K562 (cell line): ENCODE measurements around the gene CMTM5. TPM values are rescaled to one million over a fixed set of nuclear protein-coding genes. Genes with fewer than 3 reads are reported as not detected.

Source experiments
- ATAC-seq: fragments of 200-7000 bp; cut with Tn5 transposase; 3 replicates; pipeline ENCODE4 v1.9.1; 2020; ENCODE audit warnings: moderate library complexity
- BruUV-seq: library from RNA; stranded (reverse); fragments of 400-500 nt; replicated peaks from 2 replicates; lab custom pipeline; 2021; lab: Mats Ljungman, UMichigan
- CTCF ChIA-PET: fragments of 300-600 bp; formaldehyde crosslinking; extraction: SDS; loops from one replicate; lab custom pipeline; 2021; ENCODE audit warnings: low intra/inter-chr PET ratio; lab: Yijun Ruan, JAX
- POLR2A ChIA-PET: fragments of 300-600, 350-650 bp; sonication (Branson Sonifier 250); formaldehyde crosslinking; extraction: SDS; loops from one replicate; lab custom pipeline; 2021; ENCODE audit warnings: antibody characterized with exemption, inconsistent platforms; lab: Yijun Ruan, JAX
- DNase-seq, 4 experiments: peaks; one replicate each; pipeline versions ENCODE4 v3.0.0 to v3.0.0-alpha.2; 2011 to 2018; ENCODE audit warnings: low spot score in 3 of 4, mixed read lengths in 3 of 4; ENCODE audit errors: extremely low read depth in 1 of 4
- FAIRE-seq: peaks from 2 replicates; lab custom pipeline; 2011; peaks lifted over from hg19 to GRCh38; lab: Jason Lieb, UNC
- H2AFZ ChIP-seq: 2 replicates; pipeline ENCODE4 v1.6.0; 2011; ENCODE audit warnings: low read depth, low read length, control low read depth, inconsistent platforms
- H3K27ac ChIP-seq: fragments of 200-600 bp; 3 replicates; pipeline ENCODE4 v1.8.0; 2011; ENCODE audit warnings: low read depth, mild to moderate bottlenecking, control low read depth, inconsistent platforms, low read length, moderate library complexity, mixed read lengths; ENCODE audit errors: extremely low read depth
- H3K27me3 ChIP-seq, 2 experiments: fragments of 300-600 bp in 1 of 2; 2 replicates in 1 of 2; 3 replicates in 1 of 2; pipeline versions ENCODE4 v1.6.0 to v1.8.0; 2011; ENCODE audit warnings: inconsistent platforms in 2 of 2, low read length in 2 of 2, mild to moderate bottlenecking in 1 of 2, mixed read lengths in 1 of 2, moderate library complexity in 1 of 2; ENCODE audit not compliant: control insufficient read depth in 2 of 2, insufficient read depth in 2 of 2
- H3K36me3 ChIP-seq: fragments of 300-600 bp; 3 replicates; pipeline ENCODE4 v1.8.0; 2011; ENCODE audit warnings: mild to moderate bottlenecking, low read length, inconsistent platforms; ENCODE audit not compliant: control insufficient read depth, insufficient read depth
- H3K4me1 ChIP-seq, 2 experiments: fragments of 200-600 bp in 1 of 2; replicated peaks in 1 of 2; 2 replicates in 1 of 2; 3 replicates in 1 of 2; pipeline versions ENCODE4 v1.5.1 to v1.8.0; 2011; ENCODE audit warnings: inconsistent platforms in 2 of 2, low read length in 2 of 2, mild to moderate bottlenecking in 1 of 2, mixed read lengths in 1 of 2, moderate library complexity in 1 of 2; ENCODE audit not compliant: control insufficient read depth in 2 of 2, insufficient read depth in 2 of 2
- H3K4me2 ChIP-seq: 2 replicates; pipeline ENCODE4 v1.6.1; 2011; ENCODE audit warnings: low read length, control low read depth, inconsistent platforms, mixed read lengths; ENCODE audit not compliant: insufficient read depth
- H3K4me3 ChIP-seq: fragments of 200-600 bp; sonication (generic), shearing (Covaris generic); 2 replicates; pipeline ENCODE4 v1.5.1; 2016; ENCODE audit warnings: control low read depth, inconsistent platforms
- H3K79me2 ChIP-seq: fragments of 200-600 bp; 3 replicates; pipeline ENCODE4 v1.8.0; 2011; ENCODE audit warnings: low read length, inconsistent platforms; ENCODE audit not compliant: control insufficient read depth, insufficient read depth
- H3K9ac ChIP-seq, 2 experiments: 2 replicates each; pipeline versions ENCODE4 v1.6.0 to v1.6.1; 2011; ENCODE audit warnings: low read depth in 2 of 2, low read length in 2 of 2, control low read depth in 1 of 2, inconsistent platforms in 1 of 2, mild to moderate bottlenecking in 1 of 2, mixed read lengths in 1 of 2; ENCODE audit not compliant: insufficient read depth in 1 of 2
- H3K9me1 ChIP-seq: one replicate; pipeline ENCODE4 v1.6.0; 2011; ENCODE audit warnings: inconsistent platforms, mild to moderate bottlenecking, low read length, moderate library complexity; ENCODE audit not compliant: control insufficient read depth, insufficient read depth
- H3K9me3 ChIP-seq: replicated peaks from 2 replicates; pipeline ENCODE4 v1.5.1; 2011; ENCODE audit warnings: low read depth, low read length, inconsistent platforms; ENCODE audit not compliant: control insufficient read depth, insufficient read depth
- H4K20me1 ChIP-seq: replicated peaks from 2 replicates; pipeline ENCODE4 v1.6.1; 2011; ENCODE audit warnings: low read length, inconsistent platforms, mixed read lengths; ENCODE audit not compliant: control insufficient read depth, insufficient read depth
- DNMT1 ChIP-seq: fragments of 450-650 bp; IDR thresholded peaks from 2 replicates; pipeline ENCODE4 v1.6.1; 2016; ENCODE audit warnings: antibody characterized with exemption, mild to moderate bottlenecking
- HDAC2 ChIP-seq: fragments of 450-650 bp; IDR thresholded peaks from 2 replicates; pipeline ENCODE4 v1.6.1; 2016; ENCODE audit warnings: mild to moderate bottlenecking
- NUFIP1 ChIP-seq: fragments of 450-650 bp; IDR thresholded peaks from 2 replicates; pipeline ENCODE4 v1.6.1; 2018; ENCODE audit not compliant: partially characterized antibody
- PTRF ChIP-seq: fragments of 450-650 bp; IDR thresholded peaks from 2 replicates; pipeline ENCODE4 v1.6.1; 2016; ENCODE audit warnings: mild to moderate bottlenecking, missing genetic modification characterization, missing compliant biosample characterization
- ZFP30 ChIP-seq: fragments of 250-450 bp; sonication (Bioruptor Pico); IDR thresholded peaks from 2 replicates; pipeline ENCODE4 v1.8.0; 2022; ENCODE audit warnings: moderate library complexity, mild to moderate bottlenecking, inconsistent platforms, borderline replicate concordance
- ZNF124 ChIP-seq: sonication (generic); formaldehyde crosslinking; IDR thresholded peaks from 2 replicates; pipeline ENCODE4 v1.8.1; 2022; ENCODE audit warnings: missing genetic modification reagents
- ZZZ3 ChIP-seq: fragments of 450-650 bp; IDR thresholded peaks from 2 replicates; pipeline ENCODE4 v1.6.1; 2016; ENCODE audit warnings: antibody characterized with exemption, mild to moderate bottlenecking, moderate library complexity
- WGBS: fragments of 100-300 bp; shearing (Covaris generic); methylation state at CpG from one replicate; pipeline ENCODE4 v1.1.6; 2016; ENCODE audit warnings: low coverage, mixed read lengths; ENCODE audit not compliant: insufficient coverage; ENCODE audit errors: missing lambda C conversion rate; 5-methylcytosine and 5-hydroxymethylcytosine counted together
- in situ Hi-C: fragments of 300-500 bp; cut with MboI; formaldehyde crosslinking; loops from 4 replicates; pipeline ENCODE4 v1.15.0; 2018; ENCODE audit warnings: inconsistent platforms, mixed read lengths
- intact Hi-C: fragments of 100-400 bp; cut with micrococcal nuclease; formaldehyde crosslinking; loops from 2 replicates; pipeline ENCODE4 v1.14.2; 2022
- polyA plus RNA-seq, 8 experiments: library from polyadenylated mRNA; depleted of rRNA in 4 of 8; stranded (reverse) in 5 of 8; unstranded in 3 of 8; fragments of >200 nt; fragmentation: Nextera tagmentation in 2 of 8; fragmentation: Illumina TruSeq in 1 of 8; extraction: Ambion mirVana in 2 of 8; extraction: Trizol in 1 of 8; gene quantifications; 2 replicates each; pipeline versions ENCODE4 v1.2.1 to v1.2.3, GENCODE V29; 2011 to 2014; ENCODE audit warnings: inconsistent platforms in 1 of 8, missing spikeins in 1 of 8
- total RNA-seq, 7 experiments: library from RNA; depleted of rRNA in 6 of 7; stranded (reverse); fragments of >200 nt in 6 of 7; fragmentation: Illumina TruSeq in 2 of 7; extraction: Trizol in 2 of 7; gene quantifications; 2 replicates each; pipeline versions ENCODE4 v1.2.1 to v1.2.3, GENCODE V29; 2011 to 2021; ENCODE audit warnings: low replicate concordance in 1 of 7
- TF ChIP-seq, protein P1 (sequence below): fragments of 450-650 bp; formaldehyde crosslinking; IDR thresholded peaks from 2 replicates; pipeline ENCODE4 v1.4.0; 2020; ENCODE audit warnings: mild to moderate bottlenecking, moderate library complexity
- TF ChIP-seq, protein P2 (sequence below): fragments of 450-650 bp; IDR thresholded peaks from 2 replicates; pipeline ENCODE4 v1.7.1; 2018; ENCODE audit warnings: mild to moderate bottlenecking, low read depth; ENCODE audit not compliant: partially characterized antibody

The CMTM5 gene
- total and polyA plus RNA-seq, 9 of the 15 experiments (the other 6 are each of a cell fraction or from before 2014, with no cell fraction given): 0.21 TPM; not detected in 8

DNA sequence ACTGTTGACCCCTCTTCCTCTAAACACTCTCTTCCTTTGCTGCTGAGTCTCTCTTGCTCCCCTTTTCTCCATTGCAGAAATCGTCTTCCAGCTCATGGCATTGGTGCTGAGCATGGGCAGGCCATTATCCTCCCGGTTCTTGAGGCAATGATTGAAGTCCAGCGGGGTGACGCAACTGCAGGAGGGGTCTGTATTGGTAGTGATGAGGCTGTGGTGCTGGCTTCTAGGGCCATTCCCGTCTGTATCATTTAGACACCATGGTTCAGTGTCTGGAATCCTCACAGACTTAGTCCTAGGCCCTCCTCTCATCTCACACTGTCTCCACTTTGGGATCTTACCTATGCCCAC is 23.4 kb upstream of the CMTM5 start:
- Histone ChIP-seq H3K9ac (no peak overlapping the region), H3K79me2 (no peaks in the 10 kb centered on the region), H3K4me3 (no peak overlapping the region), H4K20me1 (no peaks in the 10 kb centered on the region; the same call in 1 of the 2 replicates), H3K27me3 (peaks cover 17 to 46% of the 10 kb centered on the region in 2 experiments), H3K36me3 (no peaks in the 10 kb centered on the region), H3K9me3 (no peaks in the 10 kb centered on the region), H3K27ac (no peak overlapping the region), H2AFZ (no peak overlapping the region), H3K4me1 (peaks cover 0 to 13% of the 10 kb centered on the region in 2 experiments; a peak in 3 of 5 replicates), H3K4me2 (no peak overlapping the region), H3K9me1 (no peaks in the 10 kb centered on the region)
- no TSS peak for BruUV-seq
- ATAC-seq (no peak), DNase-seq (no peak), FAIRE-seq (no peak)
- POLR2A ChIA-PET: no interaction called here
- 14% methylated on average over 5 of the region's 5 CpGs for WGBS
- TF ChIP-seq ZFP30 (no peak), NUFIP1 (no peak), ZNF124 (no peak), DNMT1 (no peak), ZZZ3 (no peak), HDAC2 (no peak), PTRF (no peak)
- TF ChIP-seq, protein P1, sequence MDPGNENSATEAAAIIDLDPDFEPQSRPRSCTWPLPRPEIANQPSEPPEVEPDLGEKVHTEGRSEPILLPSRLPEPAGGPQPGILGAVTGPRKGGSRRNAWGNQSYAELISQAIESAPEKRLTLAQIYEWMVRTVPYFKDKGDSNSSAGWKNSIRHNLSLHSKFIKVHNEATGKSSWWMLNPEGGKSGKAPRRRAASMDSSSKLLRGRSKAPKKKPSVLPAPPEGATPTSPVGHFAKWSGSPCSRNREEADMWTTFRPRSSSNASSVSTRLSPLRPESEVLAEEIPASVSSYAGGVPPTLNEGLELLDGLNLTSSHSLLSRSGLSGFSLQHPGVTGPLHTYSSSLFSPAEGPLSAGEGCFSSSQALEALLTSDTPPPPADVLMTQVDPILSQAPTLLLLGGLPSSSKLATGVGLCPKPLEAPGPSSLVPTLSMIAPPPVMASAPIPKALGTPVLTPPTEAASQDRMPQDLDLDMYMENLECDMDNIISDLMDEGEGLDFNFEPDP (CRISPR knock-in tag): no peak
- TF ChIP-seq, protein P2, sequence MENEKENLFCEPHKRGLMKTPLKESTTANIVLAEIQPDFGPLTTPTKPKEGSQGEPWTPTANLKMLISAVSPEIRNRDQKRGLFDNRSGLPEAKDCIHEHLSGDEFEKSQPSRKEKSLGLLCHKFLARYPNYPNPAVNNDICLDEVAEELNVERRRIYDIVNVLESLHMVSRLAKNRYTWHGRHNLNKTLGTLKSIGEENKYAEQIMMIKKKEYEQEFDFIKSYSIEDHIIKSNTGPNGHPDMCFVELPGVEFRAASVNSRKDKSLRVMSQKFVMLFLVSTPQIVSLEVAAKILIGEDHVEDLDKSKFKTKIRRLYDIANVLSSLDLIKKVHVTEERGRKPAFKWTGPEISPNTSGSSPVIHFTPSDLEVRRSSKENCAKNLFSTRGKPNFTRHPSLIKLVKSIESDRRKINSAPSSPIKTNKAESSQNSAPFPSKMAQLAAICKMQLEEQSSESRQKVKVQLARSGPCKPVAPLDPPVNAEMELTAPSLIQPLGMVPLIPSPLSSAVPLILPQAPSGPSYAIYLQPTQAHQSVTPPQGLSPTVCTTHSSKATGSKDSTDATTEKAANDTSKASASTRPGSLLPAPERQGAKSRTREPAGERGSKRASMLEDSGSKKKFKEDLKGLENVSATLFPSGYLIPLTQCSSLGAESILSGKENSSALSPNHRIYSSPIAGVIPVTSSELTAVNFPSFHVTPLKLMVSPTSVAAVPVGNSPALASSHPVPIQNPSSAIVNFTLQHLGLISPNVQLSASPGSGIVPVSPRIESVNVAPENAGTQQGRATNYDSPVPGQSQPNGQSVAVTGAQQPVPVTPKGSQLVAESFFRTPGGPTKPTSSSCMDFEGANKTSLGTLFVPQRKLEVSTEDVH: no peak
- intact Hi-C loops (no loop called here), in situ Hi-C loops (no loop called here)
- CTCF ChIA-PET: no interaction called here
